ENCODE data around the gene GRIP1. TPM values are rescaled to one million over a fixed set of nuclear protein-coding genes. Genes with fewer than 3 reads are reported as not detected.

GRIP1 gene
- total RNA-seq, 4 donors from 2014 or later = 0.22 to 3.0 (median 1.6) TPM

DNA sequence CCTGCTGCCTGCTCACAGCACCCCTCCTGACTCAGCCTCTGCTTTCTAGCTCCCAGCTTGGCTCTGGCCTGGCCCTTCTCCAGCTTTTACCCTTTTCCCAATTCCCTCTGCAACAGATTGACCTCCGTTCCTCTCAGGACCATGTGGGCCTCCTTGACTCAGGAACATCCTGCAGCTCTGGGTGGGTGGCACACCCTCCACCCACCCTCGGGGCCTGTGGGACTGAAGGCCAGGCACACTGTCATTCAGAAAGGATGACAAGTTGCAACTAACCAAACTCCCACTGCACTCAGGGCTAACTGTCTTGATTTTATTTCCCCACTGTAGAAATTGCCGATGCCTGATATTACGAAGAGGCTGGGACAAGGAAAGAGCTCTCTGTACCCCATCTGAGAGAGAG lies 317.2 kb downstream of the GRIP1 start:
- Histone ChIP-seq H3K4me3 (no peak overlapping the region), H3K27ac (no peak overlapping the region), H3K4me1 (no peaks in the 10 kb centered on the region), H3K9me3 (no peaks in the 10 kb centered on the region), H3K36me3 (no peaks in the 10 kb centered on the region), H3K27me3 (no peaks in the 10 kb centered on the region)
- no peak for DNase-seq (ENCODE audit: low spot score in 2 of 2)
- WGBS, 2 donors = 89 to 94% methylated on average over 4 of the region's 4 CpGs
- TF ChIP-seq EP300 (IDR thresholded peaks at IDR 0.05) (no peak), POLR2A (IDR thresholded peaks at IDR 0.05) (no peak)
- TF ChIP-seq, protein P1, sequence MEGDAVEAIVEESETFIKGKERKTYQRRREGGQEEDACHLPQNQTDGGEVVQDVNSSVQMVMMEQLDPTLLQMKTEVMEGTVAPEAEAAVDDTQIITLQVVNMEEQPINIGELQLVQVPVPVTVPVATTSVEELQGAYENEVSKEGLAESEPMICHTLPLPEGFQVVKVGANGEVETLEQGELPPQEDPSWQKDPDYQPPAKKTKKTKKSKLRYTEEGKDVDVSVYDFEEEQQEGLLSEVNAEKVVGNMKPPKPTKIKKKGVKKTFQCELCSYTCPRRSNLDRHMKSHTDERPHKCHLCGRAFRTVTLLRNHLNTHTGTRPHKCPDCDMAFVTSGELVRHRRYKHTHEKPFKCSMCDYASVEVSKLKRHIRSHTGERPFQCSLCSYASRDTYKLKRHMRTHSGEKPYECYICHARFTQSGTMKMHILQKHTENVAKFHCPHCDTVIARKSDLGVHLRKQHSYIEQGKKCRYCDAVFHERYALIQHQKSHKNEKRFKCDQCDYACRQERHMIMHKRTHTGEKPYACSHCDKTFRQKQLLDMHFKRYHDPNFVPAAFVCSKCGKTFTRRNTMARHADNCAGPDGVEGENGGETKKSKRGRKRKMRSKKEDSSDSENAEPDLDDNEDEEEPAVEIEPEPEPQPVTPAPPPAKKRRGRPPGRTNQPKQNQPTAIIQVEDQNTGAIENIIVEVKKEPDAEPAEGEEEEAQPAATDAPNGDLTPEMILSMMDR (IDR thresholded peaks at IDR 0.05) = no peak

DNA sequence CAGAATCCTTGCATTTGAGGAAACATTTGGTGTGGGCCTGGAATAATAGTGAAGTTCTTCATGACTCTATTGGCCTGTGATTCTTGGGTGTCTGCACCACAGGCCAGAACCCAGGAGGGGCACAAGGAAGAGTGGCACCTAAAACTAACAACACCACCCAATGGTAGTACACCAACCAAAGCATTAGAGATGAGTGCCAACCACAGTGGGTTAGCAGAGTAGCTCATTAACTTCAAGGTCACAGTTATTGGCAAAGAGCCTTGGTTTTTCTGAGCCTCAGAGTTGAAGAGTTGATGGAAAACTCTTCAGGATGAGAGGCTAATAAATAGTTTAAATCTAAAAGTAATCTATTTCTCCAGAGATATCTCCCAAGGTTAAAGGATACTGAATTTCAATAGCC lies 319.6 kb downstream of the GRIP1 start:
- Histone ChIP-seq H3K4me3 (no peak overlapping the region), H3K9me3 (no peaks in the 10 kb centered on the region), H3K4me1 (no peaks in the 10 kb centered on the region), H3K27me3 (no peaks in the 10 kb centered on the region), H3K36me3 (no peaks in the 10 kb centered on the region), H3K27ac (no peak overlapping the region)
- no peak for DNase-seq (ENCODE audit: low spot score in 2 of 2)
- TF ChIP-seq, protein P1 (IDR thresholded peaks at IDR 0.05) = no peak
- TF ChIP-seq EP300 (IDR thresholded peaks at IDR 0.05) (no peak), POLR2A (IDR thresholded peaks at IDR 0.05) (no peak)

DNA sequence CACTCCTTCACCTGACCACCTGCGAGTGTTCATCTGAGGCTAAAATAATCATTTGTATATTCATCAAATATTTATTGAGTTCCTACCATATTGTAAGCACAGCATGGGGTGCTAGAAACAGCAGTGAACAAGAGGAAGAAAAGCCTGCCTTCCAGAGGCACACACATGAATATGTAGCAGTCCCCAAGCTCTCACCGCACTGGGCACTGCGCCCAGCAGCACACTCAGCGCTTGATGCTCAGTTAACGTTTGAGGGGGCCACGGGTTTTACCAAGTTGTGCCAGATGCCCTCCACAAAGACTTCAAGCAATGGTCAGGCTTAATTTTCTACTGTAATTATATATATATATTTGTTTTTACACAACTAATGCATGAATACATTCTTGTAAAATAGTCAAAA lies 324.6 kb downstream of the GRIP1 start:
- H3K27me3 ChIP-seq = no peaks in the 10 kb centered on the region
- TF ChIP-seq EP300 (IDR thresholded peaks at IDR 0.05) = no peak
- no peak for TF ChIP-seq POLR2A (IDR thresholded peaks at IDR 0.05)
- TF ChIP-seq, protein P1 (IDR thresholded peaks at IDR 0.05) = no peak
- H3K36me3 ChIP-seq = no peaks in the 10 kb centered on the region
- no peak overlapping the region for H3K27ac ChIP-seq
- no peaks in the 10 kb centered on the region for H3K4me1 ChIP-seq
- DNase-seq (ENCODE audit: low spot score in 2 of 2) = no peak
- H3K4me3 ChIP-seq = no peak overlapping the region
- H3K9me3 ChIP-seq = no peaks in the 10 kb centered on the region
- 69 to 74% methylated on average over 6 of the region's 6 CpGs for WGBS, 2 donors

DNA sequence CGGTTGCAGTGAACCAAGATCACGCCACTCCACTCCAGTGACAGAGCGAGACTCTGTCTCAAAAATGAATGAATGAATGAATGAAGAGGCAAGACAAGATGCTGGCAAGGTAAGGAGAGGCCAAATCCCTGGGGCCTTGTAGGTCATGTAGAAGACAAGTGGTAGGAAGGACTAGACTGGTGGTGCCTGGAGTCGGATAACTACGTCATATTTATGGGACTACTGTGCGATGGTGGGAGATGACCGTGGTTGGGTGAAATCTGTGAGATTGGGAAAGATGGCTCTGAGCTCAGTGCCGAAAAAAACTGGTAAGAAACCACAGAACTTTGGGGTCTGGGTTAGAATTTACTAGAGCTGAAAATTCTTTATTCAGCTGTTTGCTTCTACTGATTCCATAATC lies 326.0 kb downstream of the GRIP1 start:
- no peaks in the 10 kb centered on the region for H3K27me3 ChIP-seq
- H3K36me3 ChIP-seq = peaks cover 0 to 4% (median 0%) of the 10 kb centered on the region in 3 donors
- H3K4me3 ChIP-seq = no peak overlapping the region
- no peak for DNase-seq (ENCODE audit: low spot score in 2 of 2)
- H3K9me3 ChIP-seq = no peaks in the 10 kb centered on the region
- no peaks in the 10 kb centered on the region for H3K4me1 ChIP-seq
- 96 to 97% methylated on average over 8 of the region's 8 CpGs for WGBS, 2 donors
- H3K27ac ChIP-seq = no peak overlapping the region
- TF ChIP-seq POLR2A (IDR thresholded peaks at IDR 0.05) (no peak), EP300 (IDR thresholded peaks at IDR 0.05) (no peak)
- TF ChIP-seq, protein P1 (IDR thresholded peaks at IDR 0.05) = no peak

DNA sequence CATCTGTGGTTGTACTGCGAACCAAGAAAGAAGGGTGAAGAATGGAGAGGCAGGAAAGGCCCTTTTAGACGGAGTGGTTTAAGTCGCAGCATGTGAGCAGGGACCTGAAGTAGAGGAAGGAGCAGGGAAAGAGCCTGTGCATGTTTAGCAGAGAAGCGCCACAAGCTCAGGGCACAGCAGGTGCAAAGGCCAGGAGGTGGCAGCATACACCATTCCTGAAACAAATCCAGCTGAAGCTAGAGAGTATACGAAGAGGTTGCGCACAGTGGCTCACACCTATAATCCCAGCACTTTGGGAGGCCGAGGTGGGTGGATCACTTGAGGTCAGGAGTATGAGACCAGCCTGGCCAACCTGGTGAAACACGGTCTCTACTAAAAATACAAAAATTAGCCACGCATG lies 326.7 kb downstream of the GRIP1 start:
- no peaks in the 10 kb centered on the region for H3K4me1 ChIP-seq
- no peaks in the 10 kb centered on the region for H3K9me3 ChIP-seq
- H3K4me3 ChIP-seq = no peak overlapping the region
- H3K27ac ChIP-seq = no peak overlapping the region
- peaks cover 0 to 5% (median 0%) of the 10 kb centered on the region in 3 donors for H3K36me3 ChIP-seq
- TF ChIP-seq, protein P1 (IDR thresholded peaks at IDR 0.05) = peak in 1 of 5 experiments; percentile 13
- no peak for TF ChIP-seq POLR2A (IDR thresholded peaks at IDR 0.05)
- no peak for DNase-seq (ENCODE audit: low spot score in 2 of 2)
- no peaks in the 10 kb centered on the region for H3K27me3 ChIP-seq
- 75 to 87% methylated on average over 9 of the region's 9 CpGs for WGBS, 2 donors

Measured in tibial nerve (tissue), 4 donors.